OCI-LY7 (cell line): ENCODE measurements around the gene NUP210. TPM values are rescaled to one million over a fixed set of nuclear protein-coding genes. Genes with fewer than 3 reads are reported as not detected.

ENCODE experiments used
- BruUV-seq: library from RNA; stranded (reverse); fragments of 400-500 nt; replicated peaks from 2 replicates; lab custom pipeline; 2021; lab: Mats Ljungman, UMichigan
- CTCF ChIA-PET: fragments of 300-600 bp; sonication (Branson Sonifier 250); formaldehyde crosslinking; loops from one replicate; lab custom pipeline; 2022; ENCODE audit warnings: antibody characterized with exemption; ENCODE audit not compliant: unreplicated experiment; lab: Charles Lee
- POLR2A ChIA-PET: fragments of 300-600 bp; sonication (Branson Sonifier 250); formaldehyde crosslinking; loops from one replicate; lab custom pipeline; 2022; ENCODE audit warnings: antibody characterized with exemption; lab: Charles Lee
- DNase-seq: peaks from one replicate; pipeline ENCODE4 v3.0.0-alpha.2; 2015; ENCODE audit warnings: low spot score
- H2AFZ ChIP-seq: fragments of 200-600 bp; sonication (generic), shearing (Covaris generic); 2 replicates; pipeline ENCODE4 v1.6.1; 2014; ENCODE audit warnings: mild to moderate bottlenecking, antibody characterized with exemption, low read length, moderate library complexity
- H3K27ac ChIP-seq: fragments of 200-600 bp; sonication (generic); 2 replicates; pipeline ENCODE4 v1.5.1; 2014; ENCODE audit warnings: mixed run types, low read depth, mild to moderate bottlenecking, moderate library complexity, low read length, inconsistent platforms; ENCODE audit not compliant: poor library complexity, severe bottlenecking
- H3K36me3 ChIP-seq: fragments of 200-600 bp; sonication (generic); 2 replicates; pipeline ENCODE4 v1.6.1; 2014; ENCODE audit warnings: mild to moderate bottlenecking, antibody characterized with exemption, low read length, moderate library complexity, mixed read lengths; ENCODE audit not compliant: insufficient read depth
- H3K4me1 ChIP-seq: fragments of 200-600 bp; sonication (generic); 2 replicates; pipeline ENCODE4 v1.5.1; 2014; ENCODE audit warnings: mild to moderate bottlenecking, low read length; ENCODE audit not compliant: insufficient read depth, poor library complexity, severe bottlenecking
- H3K4me2 ChIP-seq: fragments of 200-600 bp; sonication (generic); 2 replicates; pipeline ENCODE4 v1.6.1; 2014; ENCODE audit warnings: mild to moderate bottlenecking, low read length
- H3K4me3 ChIP-seq: fragments of 200-600 bp; sonication (generic); 2 replicates; pipeline ENCODE4 v1.5.1; 2014; ENCODE audit warnings: mild to moderate bottlenecking, low read depth, low read length; ENCODE audit not compliant: poor library complexity, severe bottlenecking
- H3K79me2 ChIP-seq: fragments of 200-600 bp; sonication (generic); 2 replicates; pipeline ENCODE4 v1.6.1; 2016; ENCODE audit warnings: low read depth, mild to moderate bottlenecking, low read length, moderate library complexity, mixed read lengths; ENCODE audit not compliant: insufficient read depth
- H3K9me2 ChIP-seq: fragments of 200-600 bp; sonication (generic); 2 replicates; pipeline ENCODE4 v1.6.1; 2016; ENCODE audit warnings: mild to moderate bottlenecking, low read length, mixed read lengths; ENCODE audit not compliant: insufficient read depth
- H3K9me3 ChIP-seq: fragments of 200-600 bp; sonication (generic); 2 replicates; pipeline ENCODE4 v1.6.1; 2014; ENCODE audit warnings: mild to moderate bottlenecking, mixed run types, low read length, mixed read lengths
- H4K20me1 ChIP-seq: fragments of 200-600 bp; sonication (generic); 2 replicates; pipeline ENCODE4 v1.6.1; 2014; ENCODE audit warnings: mild to moderate bottlenecking, antibody characterized with exemption, low read length, moderate library complexity, mixed read lengths; ENCODE audit not compliant: insufficient read depth
- CTCF ChIP-seq: fragments of 200-600 bp; sonication (generic); conservative IDR thresholded peaks from 2 replicates; pipeline ENCODE4 v1.5.1; 2014; ENCODE audit warnings: mild to moderate bottlenecking, antibody characterized with exemption, low read length, moderate library complexity, mixed read lengths
- EZH2phosphoT487 ChIP-seq: fragments of 200-600 bp; sonication (generic); IDR thresholded peaks from 2 replicates; pipeline ENCODE4 v1.6.1; 2018; ENCODE audit warnings: low read depth, borderline replicate concordance, mild to moderate bottlenecking, mixed run types, antibody characterized with exemption, low read length, moderate library complexity, mixed read lengths
- intact Hi-C: fragments of 100-400 bp; cut with micrococcal nuclease; formaldehyde crosslinking; loops from one replicate; pipeline ENCODE4 v1.10.0; 2022; ENCODE audit not compliant: unreplicated experiment
- total RNA-seq, 2 experiments: library from RNA; depleted of rRNA in 1 of 2; stranded (reverse); fragments of >200 nt in 1 of 2; shearing (Covaris generic) in 1 of 2; gene quantifications; 2 replicates each; pipeline ENCODE4 v1.2.3, GENCODE V29; 2014 to 2022

NUP210 gene
- total RNA-seq, 2 experiments from 2014 or later = 195 to 232 TPM

GRCh38 chr3:13406190-13406589 is 13.9 kb downstream of the NUP210 start:
- H3K79me2 ChIP-seq = peaks cover 100% of the 10 kb centered on the region

GRCh38 chr3:13405614-13406013 is 14.5 kb downstream of the NUP210 start:
- peaks cover 100% of the 10 kb centered on the region for H3K79me2 ChIP-seq
- ChIA-PET CTCF (interaction anchor here (1.1 to 1.2 kb wide), 2 partner anchors 11 to 46 kb away, joined by 4 to 8 read pairs; no protein-coding TSS in a partner anchor), POLR2A (interaction anchor here (0.5 to 2.7 kb wide), 6 partner anchors 9 to 306 kb away, joined by 3 to 14 read pairs (median 5); no protein-coding TSS in a partner anchor)
- DNase-seq = no peak
- peaks cover 93% of the 10 kb centered on the region for H3K36me3 ChIP-seq
- intact Hi-C loops = no loop called here
- H3K27ac ChIP-seq = no peak overlapping the region
- TF ChIP-seq CTCF (no peak), EZH2phosphoT487 (no peak)
- peaks cover 17% of the 10 kb centered on the region for H3K9me3 ChIP-seq
- no peak overlapping the region for H3K4me3 ChIP-seq
- no peak overlapping the region for H3K4me2 ChIP-seq
- H3K4me1 ChIP-seq = peaks cover 11% of the 10 kb centered on the region
- no TSS peak for BruUV-seq
- H4K20me1 ChIP-seq = peaks cover 20% of the 10 kb centered on the region
- H2AFZ ChIP-seq = no peak overlapping the region
- H3K9me2 ChIP-seq = no peaks in the 10 kb centered on the region

More at GRCh38 chr3:13406190-13406589, 13.9 kb downstream of the NUP210 start:
- peaks cover 94% of the 10 kb centered on the region for H3K36me3 ChIP-seq
- H3K4me3 ChIP-seq = no peak overlapping the region
- peaks cover 8% of the 10 kb centered on the region for H3K4me1 ChIP-seq
- peaks cover 19% of the 10 kb centered on the region for H4K20me1 ChIP-seq
- H2AFZ ChIP-seq = no peak overlapping the region
- CTCF ChIA-PET = interaction anchor here (1.2 kb wide), 1 partner anchor 46 kb away, joined by 8 read pairs; no protein-coding TSS in a partner anchor
- TF ChIP-seq EZH2phosphoT487 (no peak), CTCF (no peak)
- no peak overlapping the region for H3K27ac ChIP-seq
- H3K9me3 ChIP-seq = peaks cover 19% of the 10 kb centered on the region
- POLR2A ChIA-PET = interaction anchor here (0.9 to 2.7 kb wide), 3 partner anchors 10 to 307 kb away, joined by 3 to 14 read pairs (median 6); no protein-coding TSS in a partner anchor
- DNase-seq = no peak
- intact Hi-C loops = no loop called here
- no peak overlapping the region for H3K4me2 ChIP-seq
- BruUV-seq = no TSS peak
- no peaks in the 10 kb centered on the region for H3K9me2 ChIP-seq
